Measurements from ENCODE around the gene PTPRN2.
"Not testable (repeated sequence)": the region's sequence is repeated elsewhere in the genome, so short reads cannot be mapped to it uniquely, and the experiment has no call there.

Gene PTPRN2

DNA sequence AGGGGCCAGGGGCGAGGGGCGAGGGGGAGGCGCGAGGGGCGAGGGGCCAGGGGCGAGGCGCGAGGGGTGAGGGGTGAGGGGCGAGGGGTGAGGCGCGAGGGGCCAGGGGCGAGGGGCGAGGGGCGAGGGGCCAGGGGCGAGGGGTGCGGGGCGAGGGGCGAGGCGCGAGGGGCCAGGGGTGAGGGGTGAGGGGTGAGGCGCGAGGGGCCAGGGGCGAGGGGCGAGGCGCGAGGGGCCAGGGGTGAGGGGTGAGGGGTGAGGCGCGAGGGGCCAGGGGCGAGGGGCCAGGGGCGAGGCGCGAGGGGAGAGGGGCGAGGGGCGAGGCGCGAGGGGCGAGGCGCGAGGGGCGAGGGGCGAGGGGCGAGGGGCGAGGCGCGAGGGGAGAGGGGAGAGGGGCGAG, 192.3 kb downstream of the PTPRN2 start:
- no peak for DNase-seq

DNA sequence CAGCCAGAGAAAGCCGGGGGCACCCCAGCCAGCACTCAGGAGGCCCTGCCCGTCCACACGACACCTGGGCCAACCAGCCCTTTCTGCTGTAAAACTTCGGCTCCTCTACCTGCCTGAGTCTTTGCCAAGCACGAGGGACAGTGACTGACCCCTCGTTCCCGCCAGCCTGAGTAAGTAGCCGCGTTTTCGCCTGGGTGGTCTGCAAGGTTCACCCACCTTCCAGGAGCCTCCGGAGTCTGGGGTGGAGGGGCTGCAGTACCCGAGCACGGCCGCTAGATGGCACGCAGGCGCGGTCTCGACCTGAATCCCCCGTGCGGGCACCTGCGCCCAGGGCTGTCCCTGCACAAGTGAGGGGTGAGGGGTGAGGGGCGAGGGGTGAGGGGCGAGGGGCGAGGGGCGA, 192.7 kb downstream of the PTPRN2 start:
- no peak for DNase-seq

DNA sequence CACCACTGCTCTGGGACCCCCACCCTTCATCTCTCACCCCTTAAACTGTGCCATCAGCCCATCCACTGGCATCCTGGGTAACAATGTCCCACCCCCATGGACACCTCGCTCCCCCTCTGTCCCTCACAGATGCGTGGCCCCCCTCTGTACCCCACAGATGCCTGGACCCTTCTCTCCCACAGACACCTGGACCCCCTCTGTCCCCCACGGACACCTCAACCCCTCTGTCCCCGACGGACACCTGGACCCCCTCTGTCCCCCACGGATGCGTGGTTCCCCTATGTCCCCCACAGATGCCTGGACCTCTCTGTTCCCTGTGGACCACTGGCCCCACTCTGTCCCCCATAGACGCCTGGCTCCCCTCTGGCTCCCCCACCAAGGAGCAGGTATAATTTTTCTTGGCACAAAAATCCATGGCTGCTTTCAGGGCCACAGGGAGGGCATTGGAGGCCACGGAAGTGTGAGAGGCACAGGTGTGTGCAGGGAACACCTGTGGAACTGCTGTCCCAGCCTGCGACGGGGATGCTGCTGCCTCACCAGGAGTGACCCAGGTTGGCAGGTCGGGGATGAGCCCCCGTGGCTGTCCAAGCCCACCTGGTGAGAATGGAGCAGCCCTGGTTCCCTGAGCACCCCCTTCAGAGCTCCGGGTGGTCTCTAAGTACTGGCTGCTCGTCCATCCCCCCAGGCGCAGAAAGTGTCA, 193.5 kb downstream of the PTPRN2 start:
- DNase-seq: no peak

GRCh38 chr7:158392251-158392650, 195.4 kb downstream of the PTPRN2 start:
- DNase-seq: no peak

DNA sequence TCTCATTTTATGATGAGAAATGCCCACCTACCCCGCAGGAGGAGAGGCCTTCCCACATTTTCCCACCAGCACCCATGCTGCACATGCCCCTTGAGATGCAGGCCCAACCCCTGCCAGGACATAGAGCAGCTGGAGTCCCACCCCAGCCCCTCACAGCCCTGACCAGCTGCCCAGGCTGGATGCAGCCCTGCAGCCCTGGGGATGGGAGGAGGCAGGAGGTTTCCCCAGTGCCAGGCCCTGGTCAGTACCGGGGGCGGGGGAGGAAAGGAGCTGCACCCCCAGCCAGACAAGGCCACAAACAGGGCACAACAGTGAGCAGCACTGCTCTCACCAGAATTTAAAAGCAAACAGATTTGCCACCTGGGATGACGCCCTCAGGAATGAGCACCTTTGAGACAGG, 196.1 kb downstream of the PTPRN2 start:
- DNase-seq: no peak

DNA sequence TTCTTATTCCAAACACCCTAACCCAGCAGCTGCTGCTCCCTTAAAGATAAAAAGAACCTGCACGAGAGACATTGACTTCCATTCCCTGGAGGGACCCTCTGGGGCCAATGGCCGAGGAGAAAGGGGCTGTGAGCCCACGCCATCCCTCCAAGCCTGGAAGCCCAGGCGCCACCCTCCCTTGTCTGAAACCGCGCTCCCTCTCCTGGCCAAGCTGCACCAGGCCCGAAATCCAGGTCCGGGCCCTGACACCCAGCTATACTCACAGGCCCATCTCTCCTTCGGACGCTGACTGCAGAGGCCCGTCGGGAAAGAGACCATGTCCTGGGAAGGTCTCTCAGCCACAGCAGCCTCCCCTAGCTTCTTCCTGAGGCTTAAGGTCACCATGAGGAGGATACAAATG, 196.5 kb downstream of the PTPRN2 start:
- DNase-seq: no peak

- no peak for DNase-seq
Observed at GRCh38 chr7:158390460-158390859, 197.2 kb downstream of the PTPRN2 start.

GRCh38 chr7:158389514-158390425, 197.9 kb downstream of the PTPRN2 start:
- no peak for DNase-seq

DNA sequence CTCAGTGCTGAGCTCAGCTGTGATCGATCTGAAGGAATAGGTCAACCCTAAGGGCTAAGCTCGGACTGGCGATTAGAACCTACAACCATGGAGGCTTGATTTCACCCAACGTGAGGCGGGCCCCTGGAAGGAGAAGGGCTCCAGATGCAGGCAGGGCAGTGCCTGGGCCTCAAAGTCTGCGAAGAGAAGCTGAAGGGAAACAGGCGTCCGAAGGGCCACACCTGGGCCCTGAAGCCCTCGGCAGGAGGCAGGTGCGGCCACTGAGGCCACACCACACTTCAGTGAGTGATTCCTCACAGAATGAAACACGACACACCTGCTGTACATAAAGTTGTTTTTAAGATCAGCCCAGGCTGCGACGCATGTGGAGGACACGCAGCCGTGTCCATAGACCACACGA, 198.7 kb downstream of the PTPRN2 start:
- no peak for DNase-seq

DNA sequence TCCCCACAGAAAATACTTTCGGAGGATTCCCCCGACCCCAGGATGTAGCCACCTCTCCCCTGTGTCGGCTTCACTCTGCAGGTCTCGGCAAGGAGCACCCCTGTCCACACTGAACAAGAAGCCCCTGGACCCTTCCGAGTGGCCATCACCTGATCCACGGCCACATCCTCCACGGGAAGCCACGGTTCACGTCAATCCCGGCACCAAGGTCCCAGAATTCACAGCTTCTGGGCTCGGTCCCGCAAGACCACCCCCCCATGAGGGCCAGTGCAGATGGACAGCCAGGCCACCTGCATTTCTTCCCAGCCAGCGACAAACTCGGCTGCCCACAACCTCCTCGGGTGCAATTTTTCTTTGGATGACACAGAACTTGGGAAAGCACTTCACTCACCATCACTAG, 199.6 kb downstream of the PTPRN2 start:
- DNase-seq: no peak

DNA sequence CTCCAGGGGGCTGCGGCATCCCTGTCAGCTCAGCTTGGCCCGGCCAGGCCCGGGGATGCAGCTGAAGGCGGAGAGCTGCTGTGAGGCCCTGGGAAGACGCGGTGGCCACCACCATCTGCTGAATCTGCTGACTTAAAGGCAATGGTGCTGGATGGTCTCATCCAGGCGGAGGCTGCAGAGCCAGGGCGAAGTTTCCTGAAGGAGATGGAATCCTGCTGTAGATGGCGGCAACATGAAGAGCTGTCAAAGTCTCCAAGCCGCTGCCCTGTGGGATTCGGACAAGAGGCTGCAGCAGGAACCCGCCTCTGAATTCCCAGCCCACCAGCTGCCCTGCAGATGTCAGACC, 200.1 kb downstream of the PTPRN2 start:
- DNase-seq: no peak

DNA sequence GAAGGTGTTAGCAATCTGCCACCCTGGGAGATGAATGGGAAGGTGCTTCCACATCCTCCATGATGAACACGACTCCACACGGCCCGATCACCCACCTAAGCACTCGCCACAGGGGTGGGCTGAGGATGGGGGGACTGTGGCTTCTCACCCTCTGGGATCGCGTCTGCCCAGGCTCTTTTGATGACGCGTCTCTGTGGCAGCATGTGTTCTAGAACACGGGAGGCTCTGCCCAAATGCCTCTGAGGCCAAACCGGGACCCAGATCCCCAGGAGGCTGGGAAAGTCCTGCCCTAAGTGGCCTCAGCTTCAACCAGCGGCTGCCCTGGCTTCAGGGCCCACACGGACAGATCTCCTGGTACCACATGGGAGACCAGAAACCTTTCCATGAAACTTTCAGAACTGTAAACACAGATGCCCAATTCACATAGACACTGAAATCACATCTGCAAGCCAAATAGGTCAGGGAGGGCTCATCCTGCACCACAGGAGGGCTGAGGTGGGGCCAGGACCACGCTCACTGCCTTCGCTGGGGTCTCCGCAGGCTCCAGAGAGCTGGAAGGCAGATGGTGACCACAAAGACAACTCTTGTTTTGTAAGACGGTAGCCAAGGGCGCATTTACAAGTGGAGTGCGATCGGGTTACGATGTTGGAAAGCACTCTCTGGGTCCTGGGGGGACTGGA, 200.6 kb downstream of the PTPRN2 start:
- no peak for DNase-seq

DNA sequence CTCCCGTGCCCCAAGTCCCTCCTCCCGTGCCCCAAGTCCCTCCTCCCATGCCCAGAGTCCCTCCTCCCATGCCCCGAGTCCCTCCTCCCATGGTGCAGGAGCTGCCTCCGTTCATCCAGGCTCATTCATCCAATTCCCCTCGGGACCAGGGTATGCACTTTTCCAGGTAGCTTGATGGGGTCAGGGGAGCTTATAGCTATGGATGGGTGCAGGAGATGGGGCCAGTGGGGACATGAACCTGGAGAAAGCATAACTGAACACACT, 201.3 kb downstream of the PTPRN2 start:
- no peak for DNase-seq

- DNase-seq: not testable (repeated sequence)
Observed at GRCh38 chr7:158385496-158386354, 201.9 kb downstream of the PTPRN2 start.

DNA sequence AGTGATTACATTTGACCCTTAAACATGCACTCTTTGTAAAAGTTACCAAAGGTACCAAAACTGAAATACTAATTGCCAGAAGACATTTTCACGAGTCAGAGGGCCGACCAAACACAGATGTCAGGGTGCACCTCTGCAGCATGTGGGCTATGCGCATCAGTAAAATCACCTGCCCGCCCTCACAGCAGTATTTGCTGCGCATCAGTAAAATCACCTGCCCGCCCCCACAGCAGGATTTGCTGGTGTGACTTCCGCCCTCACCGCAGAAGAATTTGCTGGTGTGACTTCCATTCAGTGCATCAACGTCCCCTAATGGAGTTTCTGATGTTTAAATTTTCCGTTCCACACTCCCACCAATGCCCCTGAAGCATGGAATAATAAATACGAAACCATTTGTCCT, 202.9 kb downstream of the PTPRN2 start:
- no peak for DNase-seq

DNA sequence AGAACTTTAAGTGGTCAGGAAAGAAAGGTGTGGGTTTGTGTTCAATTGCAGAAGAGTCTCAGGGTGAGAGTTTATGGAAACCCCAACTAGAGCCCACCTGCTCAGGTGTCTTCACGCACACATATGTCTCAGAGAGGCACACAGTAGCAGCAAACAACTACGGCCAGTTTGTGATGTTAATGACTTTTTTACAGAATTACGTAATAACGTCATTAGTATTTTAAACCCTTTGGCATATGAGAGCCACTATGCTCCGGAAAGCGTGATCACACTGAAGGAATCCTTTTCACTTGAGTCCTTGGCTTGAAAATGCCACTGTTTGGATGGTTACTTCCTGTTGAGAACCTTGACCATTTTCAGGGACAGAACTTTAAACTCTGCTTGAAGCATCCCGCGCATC, 204.0 kb downstream of the PTPRN2 start:
- no peak for DNase-seq

- DNase-seq: no peak
Observed at GRCh38 chr7:158382363-158383254, 205.0 kb downstream of the PTPRN2 start.

DNA sequence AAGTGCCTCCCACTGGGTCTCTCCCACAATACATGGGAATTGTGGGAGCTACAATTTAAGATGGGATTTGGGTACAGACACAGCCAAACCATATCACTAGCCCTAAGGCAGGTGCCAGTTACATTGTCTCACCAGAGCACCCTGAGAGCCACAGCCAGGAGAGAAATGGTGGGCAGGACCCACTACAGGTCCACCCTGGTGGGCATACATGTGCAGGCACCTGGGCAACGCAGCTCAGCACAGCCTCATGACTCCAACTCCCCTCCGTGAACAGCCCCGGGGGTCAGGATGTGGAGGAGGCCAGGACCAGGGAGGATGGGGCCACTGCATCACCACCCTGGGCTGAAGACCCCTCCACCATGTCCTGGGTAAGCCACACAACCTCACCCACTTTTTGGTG, 205.7 kb downstream of the PTPRN2 start:
- DNase-seq: no peak

DNA sequence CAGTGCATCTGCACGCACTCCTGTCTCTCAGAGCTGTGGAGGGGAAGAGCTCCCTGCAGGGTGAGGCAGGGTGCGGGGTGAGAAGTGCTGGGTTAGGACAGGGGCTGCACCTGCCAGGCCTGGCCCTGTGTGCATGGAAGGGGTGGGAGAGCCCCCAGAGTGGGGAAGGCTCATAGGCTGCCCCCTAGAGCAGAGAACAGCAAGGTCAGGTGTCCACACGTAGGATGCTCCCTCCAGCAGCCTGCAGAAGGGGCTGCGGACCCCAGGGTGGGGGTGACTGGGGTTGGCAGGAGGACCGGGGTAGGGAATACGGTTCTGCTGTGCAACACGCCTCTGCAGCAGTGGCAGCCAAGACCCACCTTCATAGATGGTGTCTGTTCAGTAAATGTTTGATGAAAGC, 208.6 kb downstream of the PTPRN2 start:
- no peak for DNase-seq

DNA sequence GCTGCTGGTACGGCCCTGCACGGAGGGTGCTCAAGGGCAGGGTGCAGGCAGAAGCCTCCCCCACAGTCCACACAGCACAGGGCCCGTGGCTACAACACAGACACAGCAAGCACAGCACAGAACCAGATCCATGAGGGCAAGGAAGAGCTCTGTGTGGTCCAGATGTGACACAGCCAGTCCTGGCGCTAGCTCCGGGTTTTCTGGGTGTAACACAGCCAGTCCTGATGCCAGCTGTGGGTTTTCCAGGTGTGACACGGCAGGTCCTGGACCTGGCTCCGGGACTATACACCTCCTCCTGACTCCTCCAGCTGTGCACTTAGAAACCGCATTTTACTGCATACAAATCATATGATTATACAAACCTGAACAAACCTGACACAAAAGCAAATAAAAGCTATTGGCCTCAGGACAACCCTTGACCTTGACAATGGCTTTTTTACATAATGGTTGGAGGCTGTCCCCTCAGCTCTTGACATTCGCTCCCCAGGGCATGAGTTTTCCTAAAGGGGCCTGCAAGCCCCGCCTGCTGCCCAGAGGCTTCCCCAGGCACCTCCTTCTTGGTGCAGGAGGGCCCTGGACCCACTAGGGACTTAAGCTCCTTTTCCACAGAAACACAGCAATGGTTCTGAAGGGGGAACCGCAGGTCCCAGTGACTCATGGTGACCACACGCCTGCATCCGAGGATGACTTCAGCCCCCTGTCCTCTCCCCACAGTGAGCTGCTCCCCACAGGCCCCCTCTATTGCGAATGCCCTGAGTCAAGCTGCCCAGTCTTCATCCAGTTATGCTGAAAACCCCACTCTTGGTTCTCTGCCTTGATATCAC, 209.6 kb downstream of the PTPRN2 start:
- DNase-seq: no peak

- DNase-seq: peak; percentile 47
Observed at GRCh38 chr7:158376839-158377186, 210.8 kb downstream of the PTPRN2 start.
